HepG2 (cell line): ENCODE results near the gene BID.
"Not testable (repeated sequence)": the region's sequence is repeated elsewhere in the genome, so short reads cannot be mapped to it uniquely, and the experiment has no call there.

Experiments
- CREB1 ChIP-seq, 2 experiments: fragments of 450-650 bp in 1 of 2; IDR thresholded peaks; 2 replicates each; pipeline ENCODE4 v1.6.1; 2016 to 2017; ENCODE audit warnings: control low read depth in 1 of 2, mild to moderate bottlenecking in 1 of 2, missing compliant biosample characterization in 1 of 2, missing genetic modification characterization in 1 of 2
- DPF2 ChIP-seq: sonication (generic); formaldehyde crosslinking; IDR thresholded peaks from 2 replicates; pipeline ENCODE4 v1.4.0; 2020; ENCODE audit warnings: mild to moderate bottlenecking, low read depth, missing genetic modification reagents, borderline replicate concordance
- FOXM1 ChIP-seq: sonication (generic); formaldehyde crosslinking; IDR thresholded peaks from 2 replicates; pipeline ENCODE4 v1.5.0; 2020; ENCODE audit warnings: missing genetic modification reagents
- HNRNPK ChIP-seq: fragments of 200-400 bp; formaldehyde crosslinking; IDR thresholded peaks from 2 replicates; pipeline ENCODE4 v1.6.1; 2018; ENCODE audit warnings: low read length, low read depth, moderate library complexity, mild to moderate bottlenecking; ENCODE audit not compliant: poor library complexity, severe bottlenecking
- IRF2 ChIP-seq: IDR thresholded peaks from 2 replicates; pipeline ENCODE4 v1.6.1; 2018; ENCODE audit warnings: missing genetic modification reagents, missing compliant biosample characterization
- JUND ChIP-seq: sonication (generic); formaldehyde crosslinking; IDR thresholded peaks from 2 replicates; pipeline ENCODE4 v1.8.0; 2022; ENCODE audit warnings: mild to moderate bottlenecking, missing genetic modification reagents
- NFRKB ChIP-seq: fragments of 450-650 bp; IDR thresholded peaks from 2 replicates; pipeline ENCODE4 v1.6.1; 2017
- PAX8 ChIP-seq: sonication (generic); formaldehyde crosslinking; IDR thresholded peaks from 2 replicates; pipeline ENCODE4 v1.8.0; 2022; ENCODE audit warnings: mild to moderate bottlenecking, missing genetic modification reagents, borderline replicate concordance
- RAD21 ChIP-seq: fragments of 450-650 bp; formaldehyde crosslinking; IDR thresholded peaks from 2 replicates; pipeline ENCODE4 v1.5.0; 2020; ENCODE audit warnings: mild to moderate bottlenecking
- SMC3 ChIP-seq: IDR thresholded peaks from 2 replicates; pipeline ENCODE4 v1.6.1; 2011; ENCODE audit warnings: low read length, improper control_type of control experiment
- ZNF780A ChIP-seq: sonication (generic); formaldehyde crosslinking; IDR thresholded peaks from 2 replicates; pipeline ENCODE4 v1.8.0; 2022; ENCODE audit warnings: mild to moderate bottlenecking, missing genetic modification reagents, moderate library complexity
- ZSCAN30 ChIP-seq: sonication (generic); formaldehyde crosslinking; IDR thresholded peaks from 2 replicates; pipeline ENCODE4 v1.5.0; 2020; ENCODE audit warnings: mild to moderate bottlenecking, missing genetic modification reagents
- TF ChIP-seq, protein P1 (sequence below): sonication (generic); formaldehyde crosslinking; IDR thresholded peaks from 2 replicates; pipeline ENCODE4 v1.5.0; 2020; ENCODE audit warnings: mild to moderate bottlenecking, missing genetic modification reagents, moderate library complexity
- TF ChIP-seq, protein P2 (sequence below): sonication (generic); formaldehyde crosslinking; IDR thresholded peaks from 2 replicates; pipeline ENCODE4 v1.4.0; 2020; ENCODE audit warnings: missing genetic modification reagents

- TF ChIP-seq HNRNPK; DPF2 (CRISPR knock-in tag); ZNF780A; IRF2 (CRISPR knock-in tag); ZSCAN30 (CRISPR knock-in tag); CREB1 (IDR thresholded peaks at IDR 0.05); CREB1 (CRISPR knock-in tag; IDR thresholded peaks at IDR 0.05); FOXM1 (CRISPR knock-in tag); PAX8; SMC3; RAD21 (CRISPR knock-in tag); JUND; NFRKB: not testable (repeated sequence)
- TF ChIP-seq, protein P1, sequence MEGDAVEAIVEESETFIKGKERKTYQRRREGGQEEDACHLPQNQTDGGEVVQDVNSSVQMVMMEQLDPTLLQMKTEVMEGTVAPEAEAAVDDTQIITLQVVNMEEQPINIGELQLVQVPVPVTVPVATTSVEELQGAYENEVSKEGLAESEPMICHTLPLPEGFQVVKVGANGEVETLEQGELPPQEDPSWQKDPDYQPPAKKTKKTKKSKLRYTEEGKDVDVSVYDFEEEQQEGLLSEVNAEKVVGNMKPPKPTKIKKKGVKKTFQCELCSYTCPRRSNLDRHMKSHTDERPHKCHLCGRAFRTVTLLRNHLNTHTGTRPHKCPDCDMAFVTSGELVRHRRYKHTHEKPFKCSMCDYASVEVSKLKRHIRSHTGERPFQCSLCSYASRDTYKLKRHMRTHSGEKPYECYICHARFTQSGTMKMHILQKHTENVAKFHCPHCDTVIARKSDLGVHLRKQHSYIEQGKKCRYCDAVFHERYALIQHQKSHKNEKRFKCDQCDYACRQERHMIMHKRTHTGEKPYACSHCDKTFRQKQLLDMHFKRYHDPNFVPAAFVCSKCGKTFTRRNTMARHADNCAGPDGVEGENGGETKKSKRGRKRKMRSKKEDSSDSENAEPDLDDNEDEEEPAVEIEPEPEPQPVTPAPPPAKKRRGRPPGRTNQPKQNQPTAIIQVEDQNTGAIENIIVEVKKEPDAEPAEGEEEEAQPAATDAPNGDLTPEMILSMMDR (CRISPR knock-in tag): not testable (repeated sequence)
- TF ChIP-seq, protein P2, sequence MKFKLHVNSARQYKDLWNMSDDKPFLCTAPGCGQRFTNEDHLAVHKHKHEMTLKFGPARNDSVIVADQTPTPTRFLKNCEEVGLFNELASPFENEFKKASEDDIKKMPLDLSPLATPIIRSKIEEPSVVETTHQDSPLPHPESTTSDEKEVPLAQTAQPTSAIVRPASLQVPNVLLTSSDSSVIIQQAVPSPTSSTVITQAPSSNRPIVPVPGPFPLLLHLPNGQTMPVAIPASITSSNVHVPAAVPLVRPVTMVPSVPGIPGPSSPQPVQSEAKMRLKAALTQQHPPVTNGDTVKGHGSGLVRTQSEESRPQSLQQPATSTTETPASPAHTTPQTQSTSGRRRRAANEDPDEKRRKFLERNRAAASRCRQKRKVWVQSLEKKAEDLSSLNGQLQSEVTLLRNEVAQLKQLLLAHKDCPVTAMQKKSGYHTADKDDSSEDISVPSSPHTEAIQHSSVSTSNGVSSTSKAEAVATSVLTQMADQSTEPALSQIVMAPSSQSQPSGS (CRISPR knock-in tag): not testable (repeated sequence)
Observed at GRCh38 chr22:17763442-17763841, 10.8 kb downstream of the BID start.
